SU-DHL-6 (cell line): ENCODE data around the gene CMSS1.

ENCODE experiments used
- CTCF ChIP-seq: fragments of 200-600 bp; sonication (generic); IDR thresholded peaks from one replicate; pipeline ENCODE4 v1.5.1; 2017; ENCODE audit warnings: antibody characterized with exemption, mild to moderate bottlenecking, low read length, moderate library complexity; ENCODE audit not compliant: insufficient read depth, poor library complexity, severe bottlenecking
- EZH2phosphoT487 ChIP-seq: fragments of 200-600 bp; sonication (generic), shearing (Covaris generic); conservative IDR thresholded peaks from 2 replicates; pipeline ENCODE4 v1.6.1; 2018; ENCODE audit warnings: mild to moderate bottlenecking, antibody characterized with exemption, low read length, moderate library complexity, mixed read lengths

DNA sequence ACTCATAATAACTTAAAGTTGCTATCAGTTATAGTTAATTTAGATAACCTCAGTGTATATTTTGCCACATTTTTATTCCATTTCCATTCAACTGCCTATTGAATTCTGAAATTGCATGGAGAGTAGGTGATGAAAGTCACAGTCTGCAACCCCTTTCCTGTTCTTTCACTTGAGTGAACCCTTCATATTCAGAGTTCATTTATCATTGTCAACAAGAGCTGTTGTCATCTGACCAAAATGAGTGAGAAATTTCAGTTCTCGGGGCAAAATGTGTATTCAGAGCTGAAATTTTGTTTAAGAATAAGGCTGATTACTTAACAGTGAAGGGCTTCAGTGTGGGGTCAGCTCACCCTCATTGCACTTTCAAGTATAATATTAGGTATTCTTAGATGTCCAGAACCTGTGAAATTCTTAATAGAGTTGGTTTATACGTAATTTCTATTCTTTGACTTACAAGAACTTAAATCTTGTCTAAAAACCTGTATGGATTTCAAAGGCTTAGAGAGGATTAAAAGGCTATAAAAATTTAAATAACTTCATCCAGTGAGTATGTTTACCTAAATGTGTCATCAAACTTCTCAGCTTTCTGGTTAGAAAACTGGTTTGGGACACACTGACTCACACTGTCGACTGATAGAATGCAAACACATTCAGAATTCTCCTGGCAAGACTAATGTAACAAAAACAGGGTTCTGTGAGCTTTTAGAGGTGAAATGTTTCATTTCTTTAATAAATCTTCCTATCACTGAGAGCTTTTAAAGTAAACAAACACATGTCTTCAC lies 92.2 kb downstream of the CMSS1 start:
- TF ChIP-seq EZH2phosphoT487, result no peak
- no peak for TF ChIP-seq CTCF
